Mesenchymal stem cell (in vitro differentiated cells and primary cell): ENCODE measurements around the gene HAO2.

Source experiments
- DNase-seq: peaks from one replicate; pipeline ENCODE4 v3.0.0-alpha.2; 2013
- H2AFZ ChIP-seq: one replicate; pipeline ENCODE4 v1.6.1; 2013; ENCODE audit warnings: low read depth, mild to moderate bottlenecking, control low read depth, inconsistent platforms, low read length, moderate library complexity
- H2AK5ac ChIP-seq: 2 replicates; pipeline ENCODE4 v1.6.1; 2013; ENCODE audit warnings: low read length, moderate library complexity, mild to moderate bottlenecking, inconsistent platforms; ENCODE audit not compliant: severe bottlenecking
- H2BK120ac ChIP-seq: one replicate; pipeline ENCODE4 v1.6.1; 2013; ENCODE audit warnings: low read depth, mild to moderate bottlenecking, inconsistent platforms, low read length, moderate library complexity
- H2BK12ac ChIP-seq, 2 experiments: one replicate each; pipeline ENCODE4 v1.6.1; 2013; ENCODE audit warnings: inconsistent platforms in 2 of 2, low read length in 2 of 2, mild to moderate bottlenecking in 2 of 2, moderate library complexity in 2 of 2, control low read depth in 1 of 2
- H2BK15ac ChIP-seq: one replicate; pipeline ENCODE4 v1.6.1; 2013; ENCODE audit warnings: mild to moderate bottlenecking, low read depth, inconsistent platforms; ENCODE audit not compliant: poor library complexity, severe bottlenecking
- H2BK5ac ChIP-seq: 2 replicates; pipeline ENCODE4 v1.6.1; 2013; ENCODE audit warnings: low read depth, mild to moderate bottlenecking, low read length, control low read depth, inconsistent platforms; ENCODE audit not compliant: poor library complexity, severe bottlenecking
- H3K14ac ChIP-seq, 2 experiments: one replicate each; pipeline ENCODE4 v1.6.1; 2013; ENCODE audit warnings: inconsistent platforms in 2 of 2, low read length in 2 of 2, control low read depth in 1 of 2, mild to moderate bottlenecking in 1 of 2, moderate library complexity in 1 of 2
- H3K18ac ChIP-seq, 2 experiments: one replicate each; pipeline ENCODE4 v1.6.1; 2013; ENCODE audit warnings: inconsistent platforms in 2 of 2, low read length in 2 of 2, control low read depth in 1 of 2, low read depth in 1 of 2, mild to moderate bottlenecking in 1 of 2
- H3K23ac ChIP-seq, 2 experiments: one replicate each; pipeline ENCODE4 v1.6.1; 2013; ENCODE audit warnings: inconsistent platforms in 2 of 2, low read length in 2 of 2, mild to moderate bottlenecking in 2 of 2, moderate library complexity in 2 of 2, control low read depth in 1 of 2
- H3K27ac ChIP-seq: 2 replicates; pipeline ENCODE4 v1.5.1; 2013; ENCODE audit warnings: mild to moderate bottlenecking, moderate library complexity, low read length, control low read depth, inconsistent platforms; ENCODE audit not compliant: poor library complexity, severe bottlenecking
- H3K27me3 ChIP-seq, 2 experiments: 2 replicates each; pipeline versions ENCODE4 v1.6.1 to v1.7.0; 2013; ENCODE audit warnings: low read length in 2 of 2, mild to moderate bottlenecking in 2 of 2, moderate library complexity in 2 of 2, control low read depth in 1 of 2, inconsistent platforms in 1 of 2; ENCODE audit not compliant: control insufficient read depth in 1 of 2, insufficient read depth in 1 of 2
- H3K36me3 ChIP-seq, 2 experiments: 2 replicates each; pipeline versions ENCODE4 v1.6.1 to v1.7.0; 2013; ENCODE audit warnings: low read length in 2 of 2, control low read depth in 1 of 2, inconsistent platforms in 1 of 2, low read depth in 1 of 2, mild to moderate bottlenecking in 1 of 2; ENCODE audit not compliant: insufficient read depth in 2 of 2, control insufficient read depth in 1 of 2
- H3K4ac ChIP-seq, 2 experiments: one replicate each; pipeline ENCODE4 v1.6.1; 2013; ENCODE audit warnings: inconsistent platforms in 2 of 2, low read length in 2 of 2, mild to moderate bottlenecking in 2 of 2, moderate library complexity in 2 of 2, control low read depth in 1 of 2, low read depth in 1 of 2
- H3K4me1 ChIP-seq: 2 replicates; pipeline ENCODE4 v1.6.1; 2013; ENCODE audit warnings: low read depth, low read length, control low read depth; ENCODE audit not compliant: control insufficient read depth, insufficient read depth
- H3K4me2 ChIP-seq: 2 replicates; pipeline ENCODE4 v1.6.1; 2013; ENCODE audit warnings: low read length, mild to moderate bottlenecking, inconsistent platforms; ENCODE audit not compliant: poor library complexity, severe bottlenecking
- H3K4me3 ChIP-seq, 2 experiments: 2 replicates each; pipeline versions ENCODE4 v1.5.1 to v1.7.0; 2013; ENCODE audit warnings: low read length in 2 of 2, mild to moderate bottlenecking in 2 of 2, control low read depth in 1 of 2, low read depth in 1 of 2; ENCODE audit not compliant: insufficient read depth in 1 of 2
- H3K79me1 ChIP-seq: replicated peaks from 2 replicates; pipeline ENCODE4 v1.6.1; 2013; ENCODE audit warnings: mild to moderate bottlenecking, control low read depth, low read length, inconsistent platforms; ENCODE audit not compliant: poor library complexity, severe bottlenecking
- H3K9ac ChIP-seq: 2 replicates; pipeline ENCODE4 v1.7.0; 2013; ENCODE audit warnings: mild to moderate bottlenecking, low read length, moderate library complexity
- H3K9me3 ChIP-seq: 2 replicates; pipeline ENCODE4 v1.7.0; 2013; ENCODE audit warnings: mild to moderate bottlenecking, low read length; ENCODE audit not compliant: control insufficient read depth
- H4K8ac ChIP-seq: one replicate; pipeline ENCODE4 v1.6.1; 2013; ENCODE audit warnings: inconsistent platforms, mild to moderate bottlenecking, low read length, moderate library complexity
- H4K91ac ChIP-seq: one replicate; pipeline ENCODE4 v1.6.1; 2013; ENCODE audit warnings: mild to moderate bottlenecking, low read length, inconsistent platforms
- WGBS: methylation state at CpG from one replicate; pipeline ENCODE4 v1.1.7; 2013; ENCODE audit warnings: mixed read lengths; 5-methylcytosine and 5-hydroxymethylcytosine counted together

HAO2 gene

DNA sequence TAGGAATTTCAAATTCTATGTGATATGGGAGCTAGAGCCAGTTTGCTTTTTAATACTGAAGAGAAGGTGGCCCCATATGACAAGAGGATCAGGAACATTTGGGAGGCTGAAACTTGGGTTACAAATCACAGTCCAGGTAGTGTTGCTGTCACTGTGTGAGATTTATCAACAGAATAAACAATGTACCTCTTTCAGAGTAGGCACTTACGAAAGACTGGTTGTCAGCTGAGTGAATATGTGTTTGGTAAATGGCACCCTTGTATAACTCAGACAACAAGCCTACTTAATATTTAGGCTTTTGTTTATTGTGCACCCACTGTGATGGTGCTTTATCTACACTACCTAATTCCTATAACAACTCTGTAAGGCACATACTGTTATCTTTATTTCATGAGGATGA is 7.4 kb upstream of the HAO2 start:
- Histone ChIP-seq H3K18ac (no peak overlapping the region), H3K9ac (no peak overlapping the region), H3K27me3 (peaks cover 0 to 7% of the 10 kb centered on the region in 2 experiments), H3K27ac (no peak overlapping the region), H4K8ac (no peak overlapping the region), H3K23ac (no peak overlapping the region), H3K4ac (no peak overlapping the region), H3K36me3 (no peaks in the 10 kb centered on the region), H2BK15ac (no peak overlapping the region), H2BK12ac (no peak overlapping the region), H3K14ac (no peak overlapping the region), H2AK5ac (no peak overlapping the region), H3K79me1 (no peaks in the 10 kb centered on the region), H3K4me3 (no peak overlapping the region), H3K4me2 (no peak overlapping the region), H2AFZ (no peak overlapping the region), H3K9me3 (no peaks in the 10 kb centered on the region), H2BK120ac (no peak overlapping the region), H3K4me1 (peaks cover 3% of the 10 kb centered on the region), H4K91ac (no peak overlapping the region), H2BK5ac (no peak overlapping the region)
- WGBS = no CpG with 5 or more reads among the region's 1 CpG
- no peak for DNase-seq

DNA sequence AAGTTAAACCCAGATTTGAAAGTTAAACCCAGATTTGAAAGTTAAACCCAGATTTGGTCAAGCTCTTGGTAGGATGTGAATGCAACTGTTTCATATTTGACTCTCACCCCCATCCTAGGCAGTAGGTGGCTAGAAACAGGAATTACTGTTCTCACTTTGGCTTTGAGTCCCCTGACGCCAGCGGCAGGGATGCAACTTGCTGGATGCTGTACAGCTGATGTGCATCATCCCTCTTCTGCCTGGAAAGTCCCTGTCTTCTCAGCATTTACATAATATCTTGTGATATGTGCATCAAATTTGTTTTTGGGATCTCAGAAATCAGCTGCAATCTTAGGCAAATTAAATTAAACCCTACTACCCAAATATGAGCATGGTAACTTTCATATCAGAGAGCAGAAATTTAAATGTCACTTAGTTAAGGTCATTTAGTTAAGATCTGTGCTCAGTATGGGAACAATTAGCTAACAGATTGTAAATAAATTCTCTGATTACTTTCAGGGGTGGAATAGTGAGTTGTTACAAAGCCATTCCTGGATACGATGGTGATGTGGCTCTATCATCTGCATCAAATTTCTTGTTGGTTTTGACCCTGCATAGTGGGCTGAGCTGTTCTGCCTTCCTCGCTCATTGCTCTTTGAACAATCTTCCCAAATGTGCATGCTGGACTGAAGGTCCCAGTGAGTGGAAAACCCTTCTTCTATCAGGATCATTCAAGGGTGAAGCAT is 6.8 kb upstream of the HAO2 start:
- WGBS = 87% methylated on average over 2 of the region's 4 CpGs
- no peak overlapping the region for H3K23ac ChIP-seq

DNA sequence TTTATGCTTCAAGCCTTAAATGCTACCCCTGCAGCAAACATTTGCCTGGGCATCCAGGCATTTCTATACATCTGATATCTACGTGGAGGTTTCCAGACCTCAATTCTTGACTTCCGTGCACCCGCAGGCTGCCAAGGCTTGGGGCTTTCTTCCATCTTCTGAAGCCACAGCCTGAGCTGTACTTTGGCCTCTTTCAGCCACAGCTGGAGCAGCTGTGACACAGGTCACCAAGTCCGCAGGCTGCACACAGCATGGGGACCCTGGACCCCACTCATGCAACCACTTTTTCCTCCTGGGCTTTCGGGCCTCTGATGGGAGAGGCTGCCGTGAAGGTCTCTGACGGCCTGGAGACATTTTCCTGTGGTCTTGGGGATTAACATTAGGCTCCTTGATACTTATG is 5.4 kb upstream of the HAO2 start:
- H3K27ac ChIP-seq = no peak overlapping the region
- no peaks in the 10 kb centered on the region for H3K79me1 ChIP-seq
- no peak overlapping the region for H4K8ac ChIP-seq
- no peak overlapping the region for H3K4me3 ChIP-seq
- no peak for DNase-seq
- peaks cover 3% of the 10 kb centered on the region for H3K4me1 ChIP-seq
- H2BK12ac ChIP-seq = no peak overlapping the region
- H3K18ac ChIP-seq = peak overlapping the region in 1 of 2 experiments; percentile 11
- no peak overlapping the region for H4K91ac ChIP-seq
- WGBS = 76% methylated on average over 7 of the region's 7 CpGs
- H2BK15ac ChIP-seq = no peak overlapping the region
- H2BK5ac ChIP-seq = no peak overlapping the region
- H3K9ac ChIP-seq = no peak overlapping the region
- no peak overlapping the region for H2AK5ac ChIP-seq
- H3K4me2 ChIP-seq = no peak overlapping the region
- no peak overlapping the region for H3K14ac ChIP-seq
- H3K36me3 ChIP-seq = no peaks in the 10 kb centered on the region
- no peak overlapping the region for H3K23ac ChIP-seq
- H3K4ac ChIP-seq = no peak overlapping the region
- peaks cover 0 to 7% of the 10 kb centered on the region in 2 experiments for H3K27me3 ChIP-seq
- H3K9me3 ChIP-seq = no peaks in the 10 kb centered on the region
- H2BK120ac ChIP-seq = no peak overlapping the region
- H2AFZ ChIP-seq = no peak overlapping the region

More for the DNA sequence above, 6.8 kb upstream of the HAO2 start:
- H2BK12ac ChIP-seq = no peak overlapping the region
- no peak overlapping the region for H2BK5ac ChIP-seq
- H3K79me1 ChIP-seq = no peaks in the 10 kb centered on the region
- no peak overlapping the region for H2BK15ac ChIP-seq
- no peak overlapping the region for H3K4me3 ChIP-seq
- peaks cover 0 to 7% of the 10 kb centered on the region in 2 experiments for H3K27me3 ChIP-seq
- DNase-seq = no peak
- H3K14ac ChIP-seq = no peak overlapping the region
- no peaks in the 10 kb centered on the region for H3K36me3 ChIP-seq
- H3K18ac ChIP-seq = no peak overlapping the region
- H3K4me1 ChIP-seq = peaks cover 3% of the 10 kb centered on the region
- no peak overlapping the region for H2BK120ac ChIP-seq
- H3K27ac ChIP-seq = no peak overlapping the region
- H2AFZ ChIP-seq = no peak overlapping the region
- H3K9ac ChIP-seq = no peak overlapping the region
- H3K4ac ChIP-seq = no peak overlapping the region
- no peak overlapping the region for H2AK5ac ChIP-seq
- no peak overlapping the region for H4K8ac ChIP-seq
- H3K4me2 ChIP-seq = no peak overlapping the region
- no peaks in the 10 kb centered on the region for H3K9me3 ChIP-seq
- H4K91ac ChIP-seq = no peak overlapping the region

DNA sequence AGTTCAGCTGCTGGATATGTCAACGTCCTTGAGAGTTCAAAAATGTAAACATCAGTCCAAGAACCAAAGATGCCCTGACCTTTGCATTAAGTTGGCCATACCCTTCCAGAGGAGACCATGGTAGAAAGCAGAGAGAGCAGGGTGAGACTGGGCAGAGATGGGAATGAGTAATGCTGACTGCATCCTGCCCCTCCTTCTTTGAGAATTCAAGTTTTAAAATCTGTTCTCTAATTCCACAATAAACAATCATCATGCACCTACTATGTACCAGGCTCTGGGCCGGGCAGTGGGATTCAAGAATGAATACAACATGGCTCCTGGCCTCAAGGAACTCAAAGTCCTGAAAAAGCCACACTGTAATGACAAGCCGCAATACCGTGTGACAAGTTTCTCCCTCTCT is 3.9 kb upstream of the HAO2 start:
- no peaks in the 10 kb centered on the region for H3K9me3 ChIP-seq
- DNase-seq = no peak
- no peak overlapping the region for H2BK120ac ChIP-seq
- H2BK12ac ChIP-seq = no peak overlapping the region
- H3K4me3 ChIP-seq = no peak overlapping the region
- peaks cover 0 to 14% of the 10 kb centered on the region in 2 experiments for H3K27me3 ChIP-seq
- H2BK15ac ChIP-seq = no peak overlapping the region
- H3K4ac ChIP-seq = no peak overlapping the region
- H2AK5ac ChIP-seq = no peak overlapping the region
- WGBS = 67% methylated on average over 4 of the region's 4 CpGs
- no peak overlapping the region for H3K18ac ChIP-seq
- H4K8ac ChIP-seq = no peak overlapping the region
- H2BK5ac ChIP-seq = no peak overlapping the region
- no peaks in the 10 kb centered on the region for H3K4me1 ChIP-seq
- H3K23ac ChIP-seq = no peak overlapping the region
- H3K9ac ChIP-seq = no peak overlapping the region
- H3K4me2 ChIP-seq = no peak overlapping the region
- no peaks in the 10 kb centered on the region for H3K79me1 ChIP-seq
- no peak overlapping the region for H3K27ac ChIP-seq
- H3K36me3 ChIP-seq = no peaks in the 10 kb centered on the region
- peak overlapping the region in 1 of 2 experiments; percentile 18 for H3K14ac ChIP-seq
- H2AFZ ChIP-seq = no peak overlapping the region
- H4K91ac ChIP-seq = no peak overlapping the region
